Central memory CD8-positive, alpha-beta T cell (primary cell): Measurements from ENCODE around the gene PRKN.
"Not testable (repeated sequence)": the region's sequence is repeated elsewhere in the genome, so short reads cannot be mapped to it uniquely, and the experiment has no call there.

ENCODE experiments used
- ATAC-seq: fragments of 150-1000 bp; cut with Tn5 transposase; replicated peaks from 2 replicates; pipeline ENCODE4 v1.10.0; 2022; ENCODE audit warnings: mild to moderate bottlenecking, moderate FRiP score, moderate number of reproducible peaks; ENCODE audit not compliant: poor library complexity, severe bottlenecking; ENCODE audit errors: extremely low read depth
- DNase-seq, 2 donors: peaks; one replicate each; pipeline ENCODE4 v3.0.0; 2021; ENCODE audit warnings: low spot score in 2 of 2
- H3K27ac Mint-ChIP-seq: one replicate; pipeline ENCODE4 v1.8.0; 2022; ENCODE audit warnings: low read depth, mild to moderate bottlenecking, moderate library complexity, mixed read lengths
- H3K27me3 Mint-ChIP-seq: one replicate; pipeline ENCODE4 v1.8.0; 2022; ENCODE audit warnings: mixed read lengths
- H3K36me3 Mint-ChIP-seq: one replicate; pipeline ENCODE4 v1.8.0; 2022; ENCODE audit warnings: mild to moderate bottlenecking, moderate library complexity, mixed read lengths; ENCODE audit not compliant: insufficient read depth
- H3K4me1 Mint-ChIP-seq: one replicate; pipeline ENCODE4 v1.8.0; 2022; ENCODE audit warnings: mixed read lengths
- H3K4me3 Mint-ChIP-seq: one replicate; pipeline ENCODE4 v1.8.0; 2022; ENCODE audit warnings: mild to moderate bottlenecking, moderate library complexity, mixed read lengths
- H3K9me3 Mint-ChIP-seq: one replicate; pipeline ENCODE4 v1.8.0; 2022; ENCODE audit warnings: mixed read lengths

PRKN gene

DNA sequence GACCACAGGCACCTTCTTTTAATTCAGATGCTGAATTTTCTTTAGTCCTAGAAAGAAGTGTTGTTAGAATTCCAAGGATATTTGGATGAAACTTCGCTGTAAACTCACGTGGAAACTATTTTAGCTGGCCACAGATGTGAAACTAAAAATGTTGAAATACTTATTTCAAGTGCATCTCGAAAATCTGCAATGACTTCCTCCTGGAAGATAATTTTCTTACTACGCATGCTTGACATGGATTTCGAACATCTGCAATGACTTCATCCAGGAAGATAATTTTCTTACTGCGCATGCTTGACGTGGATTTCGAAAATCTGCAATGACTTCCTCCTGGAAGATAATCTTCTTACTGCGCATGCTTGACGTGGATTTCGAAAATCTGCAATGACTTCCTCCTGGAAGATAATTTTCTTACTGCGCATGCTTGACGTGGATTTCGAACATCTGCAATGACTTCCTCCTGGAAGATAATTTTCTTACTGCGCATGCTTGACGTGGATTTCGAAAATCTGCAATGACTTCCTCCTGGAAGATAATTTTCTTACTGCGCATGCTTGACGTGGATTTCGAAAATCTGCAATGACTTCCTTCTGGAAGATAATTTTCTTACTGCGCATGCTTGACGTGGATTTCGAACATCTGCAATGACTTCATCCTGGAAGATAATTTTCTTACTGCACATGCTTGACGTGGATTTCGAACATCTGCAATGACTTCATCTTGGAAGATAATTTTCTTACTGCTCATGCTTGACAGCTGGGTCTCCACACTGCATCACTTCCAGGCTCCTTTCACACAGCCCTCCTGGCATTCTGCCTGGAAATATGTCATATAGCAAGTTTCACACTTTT, 336.4 kb downstream of the PRKN start:
- not testable (repeated sequence) for ATAC-seq, H3K27me3 Mint-ChIP-seq, H3K36me3 Mint-ChIP-seq, H3K27ac Mint-ChIP-seq, H3K9me3 Mint-ChIP-seq, H3K4me3 Mint-ChIP-seq, H3K4me1 Mint-ChIP-seq, DNase-seq

DNA sequence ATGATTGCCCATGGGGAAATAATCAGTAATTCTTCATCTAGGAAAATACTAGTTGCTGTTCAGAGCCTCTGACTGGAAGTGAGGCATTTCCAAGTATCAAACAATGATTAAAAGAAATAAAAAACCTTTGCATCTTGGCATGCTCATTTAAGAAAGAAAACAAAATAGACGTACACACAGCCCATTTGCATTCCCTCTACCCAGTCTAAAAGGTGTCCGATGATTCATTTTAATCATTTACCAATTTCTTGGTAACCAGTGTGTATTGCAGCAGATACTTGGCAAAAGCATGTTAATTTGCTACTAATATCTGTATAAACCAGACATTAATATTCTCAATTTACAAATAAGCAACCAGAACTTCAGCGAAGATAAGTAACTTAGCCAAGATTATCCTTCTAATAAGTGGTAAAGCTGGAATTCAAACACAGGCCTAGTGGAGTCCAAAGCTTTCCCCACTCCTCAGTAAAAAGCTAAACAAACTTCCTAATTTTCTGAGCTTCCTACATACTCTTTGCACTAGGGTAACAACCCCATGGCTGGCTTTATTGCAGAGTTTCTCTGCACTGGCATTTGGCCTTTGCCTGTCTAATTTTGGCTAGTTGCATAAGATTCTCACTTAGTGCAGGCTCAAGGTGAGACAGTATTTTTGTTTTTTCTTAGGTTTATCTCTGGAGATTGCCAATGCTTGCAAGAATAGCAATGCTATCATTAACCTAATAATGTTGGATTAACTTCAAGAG, 338.1 kb downstream of the PRKN start:
- no peak for DNase-seq
- Mint-ChIP-seq H3K27me3 (no peaks in the 10 kb centered on the region), H3K4me3 (no peak overlapping the region), H3K36me3 (no peaks in the 10 kb centered on the region), H3K4me1 (no peaks in the 10 kb centered on the region), H3K9me3 (peaks cover 5% of the 10 kb centered on the region), H3K27ac (no peak overlapping the region)
- no peak for ATAC-seq

DNA sequence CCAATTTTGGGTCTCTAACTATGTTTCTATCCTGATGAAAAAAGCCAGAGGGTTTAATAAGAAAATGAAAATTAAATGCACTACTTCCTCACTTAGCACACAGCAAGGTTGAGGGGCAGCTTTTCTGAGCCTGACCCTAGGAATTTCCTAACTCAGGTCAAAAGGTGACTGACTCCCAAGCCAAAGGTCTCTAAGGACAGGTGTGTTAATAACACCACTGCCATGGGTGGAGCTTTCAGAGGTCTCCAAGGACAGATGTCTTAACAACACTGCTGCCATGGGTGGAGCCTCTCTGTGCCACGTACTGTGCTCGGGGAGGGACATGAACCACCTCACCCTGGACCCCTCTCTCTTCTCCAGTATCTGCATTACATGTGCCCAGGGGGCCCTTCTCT, 339.2 kb downstream of the PRKN start:
- Mint-ChIP-seq H3K27ac (no peak overlapping the region), H3K4me1 (no peaks in the 10 kb centered on the region), H3K27me3 (no peaks in the 10 kb centered on the region), H3K4me3 (no peak overlapping the region), H3K9me3 (peaks cover 10% of the 10 kb centered on the region), H3K36me3 (no peaks in the 10 kb centered on the region)
- ATAC-seq, result no peak
- DNase-seq, result no peak

DNA sequence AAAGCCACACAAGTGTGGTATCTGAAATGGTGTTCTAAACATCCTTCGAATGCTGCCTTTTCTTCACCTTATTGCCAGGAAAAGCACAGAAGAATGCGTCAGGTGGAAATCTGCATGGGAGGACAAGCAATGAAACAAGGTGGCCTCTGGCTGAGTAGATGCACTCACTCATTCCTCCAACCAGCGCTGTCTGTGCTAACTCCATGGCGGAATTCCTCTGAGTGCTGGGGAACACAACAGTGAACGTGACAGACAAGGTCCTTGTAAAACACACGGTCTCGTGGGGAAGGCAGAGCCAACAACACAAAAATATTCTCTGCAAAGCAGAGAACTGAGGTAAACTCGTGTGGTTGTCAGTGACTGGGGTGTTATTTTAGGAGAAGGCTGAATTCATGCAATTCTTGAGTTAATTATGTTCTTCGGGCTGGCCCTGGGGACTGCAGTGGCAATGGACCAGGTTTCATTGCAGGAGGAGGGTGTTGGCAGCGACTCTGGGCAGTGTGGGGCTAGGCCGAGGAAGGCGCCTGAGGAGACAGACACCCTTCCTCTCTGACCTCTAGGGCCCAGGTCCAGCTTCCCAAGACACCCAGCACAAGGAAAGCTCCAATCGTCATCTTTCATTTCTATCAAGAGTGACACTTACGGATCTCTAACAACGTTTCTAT, 339.7 kb downstream of the PRKN start:
- H3K9me3 Mint-ChIP-seq, result peaks cover 13% of the 10 kb centered on the region
- no peaks in the 10 kb centered on the region for H3K27me3 Mint-ChIP-seq
- no peaks in the 10 kb centered on the region for H3K36me3 Mint-ChIP-seq
- ATAC-seq, result no peak
- no peaks in the 10 kb centered on the region for H3K4me1 Mint-ChIP-seq
- H3K4me3 Mint-ChIP-seq, result no peak overlapping the region
- H3K27ac Mint-ChIP-seq, result no peak overlapping the region
- no peak for DNase-seq

DNA sequence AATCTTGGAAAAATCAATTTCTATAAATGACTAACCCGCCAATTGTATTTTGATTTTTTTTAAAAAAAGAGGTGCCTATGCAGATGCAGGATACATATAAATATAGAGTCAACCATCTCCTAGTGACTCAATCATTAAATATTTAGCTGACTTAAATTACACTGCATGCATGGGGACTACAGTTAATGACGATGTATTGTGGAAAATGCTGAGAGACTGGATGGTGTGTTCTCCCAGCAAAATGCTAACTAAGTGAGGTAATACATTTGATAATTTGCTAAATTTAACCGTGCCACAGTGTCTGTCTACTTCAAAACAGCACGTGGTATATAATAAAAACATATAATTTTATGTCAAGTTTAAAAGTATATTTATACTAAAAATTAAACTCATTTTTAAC, 341.6 kb downstream of the PRKN start:
- H3K4me3 Mint-ChIP-seq, result no peak overlapping the region
- ATAC-seq (no peak), DNase-seq (no peak)
- no peaks in the 10 kb centered on the region for H3K27me3 Mint-ChIP-seq
- no peaks in the 10 kb centered on the region for H3K36me3 Mint-ChIP-seq
- peaks cover 11% of the 10 kb centered on the region for H3K9me3 Mint-ChIP-seq
- H3K27ac Mint-ChIP-seq, result no peak overlapping the region
- no peaks in the 10 kb centered on the region for H3K4me1 Mint-ChIP-seq

DNA sequence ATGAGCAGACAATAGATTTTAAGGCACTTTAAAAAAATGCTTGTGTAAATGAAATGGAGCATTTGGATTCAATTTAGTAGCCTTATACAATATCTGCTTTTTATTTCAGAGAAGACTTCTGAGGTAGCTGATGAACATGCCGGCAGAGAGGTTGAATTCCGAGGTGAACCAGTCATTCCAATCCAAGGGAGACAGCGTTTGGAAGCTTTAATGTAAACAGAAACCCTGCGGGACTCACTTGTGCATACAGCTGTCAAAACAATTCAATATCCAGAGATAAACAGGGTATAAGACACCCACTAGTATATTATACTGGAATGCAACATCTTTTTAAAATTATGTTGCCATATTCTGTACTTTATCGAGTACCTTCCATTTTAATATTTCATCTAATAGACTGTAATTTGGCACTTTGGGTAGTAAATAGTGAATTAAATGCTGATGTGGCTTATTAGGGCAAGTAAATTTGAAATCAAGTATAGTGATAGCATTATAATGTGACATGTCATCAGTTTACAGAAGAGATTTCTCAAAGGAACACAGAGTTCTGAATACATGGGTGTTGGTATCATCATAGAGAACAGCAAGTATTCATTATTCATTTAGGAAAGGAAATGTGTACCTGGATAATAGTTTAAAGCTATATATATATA, 347.7 kb downstream of the PRKN start:
- ATAC-seq (no peak), DNase-seq (no peak)
- H3K27me3 Mint-ChIP-seq, result no peaks in the 10 kb centered on the region
- no peak overlapping the region for H3K4me3 Mint-ChIP-seq
- peaks cover 23% of the 10 kb centered on the region for H3K9me3 Mint-ChIP-seq
- H3K27ac Mint-ChIP-seq, result no peak overlapping the region
- H3K36me3 Mint-ChIP-seq, result no peaks in the 10 kb centered on the region
- no peaks in the 10 kb centered on the region for H3K4me1 Mint-ChIP-seq

DNA sequence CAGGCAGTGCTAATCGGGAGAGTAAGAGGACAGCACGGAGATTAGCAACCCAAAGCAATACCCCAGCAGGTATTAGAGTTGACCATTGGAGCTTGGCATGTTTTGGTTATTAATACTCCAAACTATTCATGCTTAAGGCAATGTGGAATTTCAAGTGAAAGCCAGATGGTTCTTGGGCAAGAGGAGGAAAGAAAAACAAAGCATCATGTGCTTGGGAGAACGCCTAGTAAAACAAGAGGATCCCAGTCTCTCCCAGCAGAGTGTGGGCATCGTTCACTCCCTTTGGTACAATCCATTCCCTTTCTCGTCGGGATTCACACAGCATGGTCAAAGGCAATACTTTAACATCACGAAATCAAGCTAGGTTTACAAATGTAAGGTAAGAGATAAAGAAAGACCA, 349.8 kb downstream of the PRKN start:
- ATAC-seq, result no peak
- Mint-ChIP-seq H3K36me3 (no peaks in the 10 kb centered on the region), H3K9me3 (peaks cover 13% of the 10 kb centered on the region), H3K27ac (no peak overlapping the region), H3K4me1 (no peaks in the 10 kb centered on the region), H3K4me3 (no peak overlapping the region), H3K27me3 (no peaks in the 10 kb centered on the region)
- DNase-seq, result no peak

DNA sequence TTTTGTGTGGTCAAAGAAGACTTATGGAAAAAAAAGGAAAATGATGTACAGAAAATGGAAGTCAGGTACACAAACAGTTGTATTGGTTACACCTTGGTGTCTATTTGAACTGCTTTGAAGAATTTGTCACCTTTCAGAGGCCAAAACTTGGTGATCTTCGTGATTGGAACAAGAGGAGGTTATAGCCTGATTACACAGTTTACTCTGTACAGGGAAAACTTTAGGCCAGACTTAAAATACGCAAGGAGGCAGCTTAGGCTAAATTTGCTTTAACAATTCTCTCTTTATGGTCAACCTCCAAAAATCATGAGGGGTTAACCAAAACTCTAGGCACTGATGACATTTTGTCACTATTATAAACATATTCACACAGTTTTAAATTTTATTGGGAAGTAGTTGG, 353.7 kb downstream of the PRKN start:
- peaks cover 12% of the 10 kb centered on the region for H3K9me3 Mint-ChIP-seq
- no peaks in the 10 kb centered on the region for H3K36me3 Mint-ChIP-seq
- no peaks in the 10 kb centered on the region for H3K4me1 Mint-ChIP-seq
- H3K27me3 Mint-ChIP-seq, result no peaks in the 10 kb centered on the region
- H3K27ac Mint-ChIP-seq, result no peak overlapping the region
- DNase-seq, result no peak
- H3K4me3 Mint-ChIP-seq, result no peak overlapping the region
- no peak for ATAC-seq

DNA sequence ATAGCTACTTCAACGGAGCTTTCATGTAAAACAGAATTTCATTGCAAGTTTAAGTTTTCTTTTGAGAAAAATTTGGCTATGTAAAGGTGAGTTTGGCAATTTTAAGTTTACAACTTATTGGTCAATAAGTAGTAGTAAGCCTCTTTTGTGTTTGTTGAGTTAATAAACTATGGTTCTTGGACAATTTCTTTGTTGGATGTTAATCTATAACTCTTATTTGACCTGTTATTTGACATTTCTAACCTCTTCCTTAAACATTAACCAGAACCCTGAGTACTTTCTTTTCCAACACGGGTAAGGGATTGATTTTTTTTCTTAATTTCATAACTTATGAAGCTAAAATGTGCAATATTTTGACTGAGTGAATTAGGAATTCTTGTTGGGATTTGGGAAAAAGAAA, 354.4 kb downstream of the PRKN start:
- H3K27me3 Mint-ChIP-seq, result no peaks in the 10 kb centered on the region
- H3K4me3 Mint-ChIP-seq, result no peak overlapping the region
- ATAC-seq (no peak), DNase-seq (no peak)
- no peaks in the 10 kb centered on the region for H3K4me1 Mint-ChIP-seq
- no peak overlapping the region for H3K27ac Mint-ChIP-seq
- H3K9me3 Mint-ChIP-seq, result peaks cover 12% of the 10 kb centered on the region
- no peaks in the 10 kb centered on the region for H3K36me3 Mint-ChIP-seq

DNA sequence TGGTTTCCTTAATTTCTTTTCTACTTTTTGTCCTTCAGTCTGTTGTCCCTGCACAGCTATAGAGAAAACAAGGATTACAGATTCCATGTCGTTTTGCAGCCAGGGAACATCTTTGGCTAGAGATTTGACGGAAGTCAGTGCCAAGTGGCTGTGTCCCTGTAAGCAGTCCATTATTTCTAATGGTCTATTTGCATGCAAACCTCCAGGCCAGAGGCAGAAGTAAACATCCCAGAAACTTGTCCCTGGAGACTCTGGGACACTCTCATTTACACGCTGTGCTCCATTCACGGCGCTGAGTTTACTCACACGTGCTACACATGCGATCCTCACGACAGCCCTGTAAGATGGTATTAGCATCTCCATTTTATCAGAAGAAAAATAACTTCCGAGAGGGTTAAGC, 355.5 kb downstream of the PRKN start:
- H3K4me1 Mint-ChIP-seq, result no peaks in the 10 kb centered on the region
- ATAC-seq (no peak), DNase-seq (no peak)
- H3K36me3 Mint-ChIP-seq, result no peaks in the 10 kb centered on the region
- no peaks in the 10 kb centered on the region for H3K27me3 Mint-ChIP-seq
- H3K4me3 Mint-ChIP-seq, result no peak overlapping the region
- peaks cover 8% of the 10 kb centered on the region for H3K9me3 Mint-ChIP-seq
- H3K27ac Mint-ChIP-seq, result no peak overlapping the region

DNA sequence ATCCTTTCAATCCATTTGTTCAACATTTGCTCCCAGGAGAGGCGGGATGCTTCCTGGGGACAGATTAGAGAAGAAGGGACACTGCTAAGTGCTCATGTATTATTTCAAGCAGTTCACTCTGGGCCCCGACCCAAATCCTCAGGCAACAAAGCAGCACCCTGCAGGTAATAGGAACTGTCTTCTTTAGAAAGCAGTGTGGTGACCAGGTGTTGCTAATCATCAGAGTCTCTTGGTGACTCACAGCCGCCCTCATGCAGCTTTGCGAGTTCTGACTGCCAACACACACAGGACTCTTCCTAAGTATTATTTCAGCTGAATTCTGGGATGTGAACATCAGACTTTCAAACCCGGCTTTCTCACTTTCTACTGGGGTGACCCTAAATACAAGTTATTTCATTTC, 356.4 kb downstream of the PRKN start:
- DNase-seq (no peak), ATAC-seq (no peak)
- H3K27ac Mint-ChIP-seq, result no peak overlapping the region
- H3K27me3 Mint-ChIP-seq, result no peaks in the 10 kb centered on the region
- H3K4me1 Mint-ChIP-seq, result no peaks in the 10 kb centered on the region
- no peak overlapping the region for H3K4me3 Mint-ChIP-seq
- peaks cover 4% of the 10 kb centered on the region for H3K9me3 Mint-ChIP-seq
- no peaks in the 10 kb centered on the region for H3K36me3 Mint-ChIP-seq

DNA sequence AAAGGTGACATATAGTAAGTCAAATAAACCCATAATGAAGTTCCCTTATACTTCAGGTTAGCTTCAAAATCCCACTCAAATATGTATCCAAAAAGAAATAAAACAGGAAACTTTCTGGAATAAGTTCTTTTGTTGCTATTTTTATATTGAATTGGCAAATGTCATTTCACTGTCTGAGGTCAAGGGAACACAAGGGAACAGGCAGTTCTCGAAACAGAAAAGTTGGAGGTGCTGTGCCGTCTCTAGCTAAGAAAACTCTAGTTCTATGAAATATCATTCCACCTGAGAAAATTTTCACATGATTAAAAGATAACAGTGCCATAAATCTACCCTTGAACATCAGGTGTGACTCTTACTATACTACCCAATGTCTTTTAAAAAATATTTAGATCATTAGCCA, 358.5 kb downstream of the PRKN start:
- Mint-ChIP-seq H3K36me3 (no peaks in the 10 kb centered on the region), H3K27ac (no peak overlapping the region), H3K9me3 (no peaks in the 10 kb centered on the region), H3K4me1 (no peaks in the 10 kb centered on the region), H3K4me3 (no peak overlapping the region), H3K27me3 (no peaks in the 10 kb centered on the region)
- DNase-seq, result no peak
- ATAC-seq, result no peak
